NCI-H2196 treated with DMSO at 0.1 percent for 48 hours (cell line): ENCODE measurements around the gene DNAAF5.
"Not testable (repeated sequence)": the region's sequence is repeated elsewhere in the genome, so short reads cannot be mapped to it uniquely, and the experiment has no call there.

Source experiments
- DNase-seq: peaks from one replicate; lab custom pipeline; 2025; ENCODE audit not compliant: unreplicated experiment; lab: John Stamatoyannopoulos, UW

Gene DNAAF5

GRCh38 chr7:780516-780915 is 54.0 kb downstream of the DNAAF5 start:
- DNase-seq, result no peak

GRCh38 chr7:781186-781849 is 54.8 kb downstream of the DNAAF5 start:
- no peak for DNase-seq

GRCh38 chr7:781936-782529 is 55.5 kb downstream of the DNAAF5 start:
- DNase-seq, result no peak

- no peak for DNase-seq
Observed at GRCh38 chr7:782718-783449, 56.4 kb downstream of the DNAAF5 start.

GRCh38 chr7:783556-784490 is 57.3 kb downstream of the DNAAF5 start:
- no peak for DNase-seq

GRCh38 chr7:784971-785370 is 58.5 kb downstream of the DNAAF5 start:
- DNase-seq, result no peak

GRCh38 chr7:785416-785815 is 58.9 kb downstream of the DNAAF5 start:
- DNase-seq, result no peak

GRCh38 chr7:786472-787255 is 60.2 kb downstream of the DNAAF5 start:
- DNase-seq, result no peak

GRCh38 chr7:787332-788240 is 61.1 kb downstream of the DNAAF5 start:
- DNase-seq, result no peak

GRCh38 chr7:791519-791918 is 65.0 kb downstream of the DNAAF5 start:
- DNase-seq, result no peak

GRCh38 chr7:794207-794606 is 67.7 kb downstream of the DNAAF5 start:
- no peak for DNase-seq

GRCh38 chr7:794671-795329 is 68.3 kb downstream of the DNAAF5 start:
- no peak for DNase-seq

GRCh38 chr7:796434-797169 is 70.1 kb downstream of the DNAAF5 start:
- not testable (repeated sequence) for DNase-seq

GRCh38 chr7:798921-799470 is 72.5 kb downstream of the DNAAF5 start:
- no peak for DNase-seq

GRCh38 chr7:800692-801091 is 74.2 kb downstream of the DNAAF5 start:
- DNase-seq, result no peak

GRCh38 chr7:801351-801750 is 74.9 kb downstream of the DNAAF5 start:
- DNase-seq, result not testable (repeated sequence)

GRCh38 chr7:801940-802381 is 75.5 kb downstream of the DNAAF5 start:
- peak; percentile 73 for DNase-seq
